Measurements from ENCODE around the gene SLAMF1.

Gene SLAMF1

GRCh38 chr1:160626509-160627342 lies 20.1 kb downstream of the SLAMF1 start:
- FAIRE-seq (no peak), DNase-seq (ENCODE audit: insufficient read length, low spot score) (no peak)

- FAIRE-seq (no peak), DNase-seq (ENCODE audit: insufficient read length, low spot score) (no peak)
These were observed 20.9 kb downstream of the SLAMF1 start for GRCh38 chr1:160625725-160626498.

- DNase-seq (ENCODE audit: insufficient read length, low spot score) (no peak), FAIRE-seq (no peak)
These were observed 21.5 kb downstream of the SLAMF1 start for GRCh38 chr1:160625321-160625720.

GRCh38 chr1:160624464-160624863 lies 22.4 kb downstream of the SLAMF1 start:
- DNase-seq (ENCODE audit: insufficient read length, low spot score) (no peak), FAIRE-seq (no peak)

GRCh38 chr1:160623862-160624261 lies 23.0 kb downstream of the SLAMF1 start:
- no peak for FAIRE-seq

GRCh38 chr1:160623227-160623633 lies 23.6 kb downstream of the SLAMF1 start:
- DNase-seq (ENCODE audit: insufficient read length, low spot score) (no peak), FAIRE-seq (no peak)

More at GRCh38 chr1:160623862-160624261, 23.0 kb downstream of the SLAMF1 start:
- DNase-seq (ENCODE audit: insufficient read length, low spot score): no peak

GRCh38 chr1:160622501-160623226 lies 24.2 kb downstream of the SLAMF1 start:
- DNase-seq (ENCODE audit: insufficient read length, low spot score) (no peak), FAIRE-seq (no peak)

GRCh38 chr1:160621633-160622413 lies 25.0 kb downstream of the SLAMF1 start:
- DNase-seq (ENCODE audit: insufficient read length, low spot score): no peak
- FAIRE-seq: no peak

GRCh38 chr1:160620942-160621632 lies 25.8 kb downstream of the SLAMF1 start:
- no peak for DNase-seq (ENCODE audit: insufficient read length, low spot score)

GRCh38 chr1:160619742-160620277 lies 27.0 kb downstream of the SLAMF1 start:
- no peak for DNase-seq (ENCODE audit: insufficient read length, low spot score)
- FAIRE-seq: no peak

More at GRCh38 chr1:160620942-160621632, 25.8 kb downstream of the SLAMF1 start:
- FAIRE-seq: no peak

GRCh38 chr1:160618763-160619274 lies 28.0 kb downstream of the SLAMF1 start:
- no peak for DNase-seq (ENCODE audit: insufficient read length, low spot score)
- FAIRE-seq: no peak

GRCh38 chr1:160618327-160618726 lies 28.5 kb downstream of the SLAMF1 start:
- FAIRE-seq (no peak), DNase-seq (ENCODE audit: insufficient read length, low spot score) (no peak)

GRCh38 chr1:160615660-160616059 lies 31.2 kb downstream of the SLAMF1 start:
- FAIRE-seq (no peak), DNase-seq (ENCODE audit: insufficient read length, low spot score) (no peak)

- DNase-seq (ENCODE audit: insufficient read length, low spot score) (no peak), FAIRE-seq (no peak)
These were observed 32.4 kb downstream of the SLAMF1 start for GRCh38 chr1:160614410-160614809.

- DNase-seq (ENCODE audit: insufficient read length, low spot score) (no peak), FAIRE-seq (no peak)
These were observed 34.1 kb downstream of the SLAMF1 start for GRCh38 chr1:160612613-160613218.

GRCh38 chr1:160610569-160611242 lies 36.1 kb downstream of the SLAMF1 start:
- DNase-seq (ENCODE audit: insufficient read length, low spot score) (no peak), FAIRE-seq (no peak)

GRCh38 chr1:160608941-160609340 lies 37.9 kb downstream of the SLAMF1 start:
- FAIRE-seq: no peak
- no peak for DNase-seq (ENCODE audit: insufficient read length, low spot score)

GRCh38 chr1:160608514-160608913 lies 38.3 kb downstream of the SLAMF1 start:
- no peak for FAIRE-seq
- no peak for DNase-seq (ENCODE audit: insufficient read length, low spot score)
